ENCODE data around the gene GAS5.

DNA sequence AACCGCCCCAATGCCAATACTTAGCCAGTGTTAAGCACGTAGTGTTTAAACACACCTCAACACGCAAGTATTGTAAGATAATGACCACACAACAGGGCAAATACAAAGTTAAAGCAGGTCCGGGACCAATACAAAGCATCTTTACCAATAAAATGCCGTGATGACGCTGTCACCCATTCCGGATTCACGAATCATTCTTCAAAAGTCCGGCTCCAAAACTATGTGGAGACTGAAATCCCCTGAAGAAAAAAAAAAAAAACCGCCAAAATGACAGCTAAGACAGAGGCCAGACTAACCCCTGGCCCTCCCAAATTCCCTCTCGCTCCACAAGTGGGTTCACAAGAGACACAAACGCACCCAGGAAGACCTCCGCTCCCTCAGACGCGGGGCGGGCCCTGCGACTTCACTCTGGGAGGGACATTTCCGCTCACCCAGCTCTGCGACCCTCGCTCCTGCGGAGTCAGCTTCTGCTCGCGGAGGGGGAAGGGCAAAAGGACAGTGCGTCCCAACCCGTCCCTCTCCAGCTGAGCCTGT is 43.9 kb downstream of the GAS5 start:
- no peak for TF ChIP-seq TAF1 (IDR thresholded peaks at IDR 0.05; ENCODE audit: low read depth, low read length)
- TF ChIP-seq RFX5 (IDR thresholded peaks at IDR 0.05; ENCODE audit: borderline replicate concordance, low read depth, low read length), result no peak
- TF ChIP-seq, protein P1, sequence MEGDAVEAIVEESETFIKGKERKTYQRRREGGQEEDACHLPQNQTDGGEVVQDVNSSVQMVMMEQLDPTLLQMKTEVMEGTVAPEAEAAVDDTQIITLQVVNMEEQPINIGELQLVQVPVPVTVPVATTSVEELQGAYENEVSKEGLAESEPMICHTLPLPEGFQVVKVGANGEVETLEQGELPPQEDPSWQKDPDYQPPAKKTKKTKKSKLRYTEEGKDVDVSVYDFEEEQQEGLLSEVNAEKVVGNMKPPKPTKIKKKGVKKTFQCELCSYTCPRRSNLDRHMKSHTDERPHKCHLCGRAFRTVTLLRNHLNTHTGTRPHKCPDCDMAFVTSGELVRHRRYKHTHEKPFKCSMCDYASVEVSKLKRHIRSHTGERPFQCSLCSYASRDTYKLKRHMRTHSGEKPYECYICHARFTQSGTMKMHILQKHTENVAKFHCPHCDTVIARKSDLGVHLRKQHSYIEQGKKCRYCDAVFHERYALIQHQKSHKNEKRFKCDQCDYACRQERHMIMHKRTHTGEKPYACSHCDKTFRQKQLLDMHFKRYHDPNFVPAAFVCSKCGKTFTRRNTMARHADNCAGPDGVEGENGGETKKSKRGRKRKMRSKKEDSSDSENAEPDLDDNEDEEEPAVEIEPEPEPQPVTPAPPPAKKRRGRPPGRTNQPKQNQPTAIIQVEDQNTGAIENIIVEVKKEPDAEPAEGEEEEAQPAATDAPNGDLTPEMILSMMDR (IDR thresholded peaks at IDR 0.05; ENCODE audit: control extremely low read depth in 1 of 3, insufficient read depth in 1 of 3, low read depth in 1 of 3, low read length in 3 of 3), result no peak
- TF ChIP-seq, protein P2, sequence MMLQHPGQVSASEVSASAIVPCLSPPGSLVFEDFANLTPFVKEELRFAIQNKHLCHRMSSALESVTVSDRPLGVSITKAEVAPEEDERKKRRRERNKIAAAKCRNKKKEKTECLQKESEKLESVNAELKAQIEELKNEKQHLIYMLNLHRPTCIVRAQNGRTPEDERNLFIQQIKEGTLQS (IDR thresholded peaks at IDR 0.05; ENCODE audit: insufficient read depth, low read depth, low read length), result no peak
- no peak for TF ChIP-seq EP300 (IDR thresholded peaks at IDR 0.05; ENCODE audit: borderline replicate concordance in 1 of 2, low read depth in 2 of 2, low read length in 2 of 2)
